HG03558 (cell line): Measurements from ENCODE around the gene RNF113B.

Experiments used
- ATAC-seq: cut with Tn5 transposase; IDR thresholded peaks from one replicate; pipeline ENCODE4 v1.9.1; 2021; ENCODE audit warnings: moderate number of reproducible peaks; ENCODE audit not compliant: unreplicated experiment; ENCODE audit errors: extremely low read depth

RNF113B gene

DNA sequence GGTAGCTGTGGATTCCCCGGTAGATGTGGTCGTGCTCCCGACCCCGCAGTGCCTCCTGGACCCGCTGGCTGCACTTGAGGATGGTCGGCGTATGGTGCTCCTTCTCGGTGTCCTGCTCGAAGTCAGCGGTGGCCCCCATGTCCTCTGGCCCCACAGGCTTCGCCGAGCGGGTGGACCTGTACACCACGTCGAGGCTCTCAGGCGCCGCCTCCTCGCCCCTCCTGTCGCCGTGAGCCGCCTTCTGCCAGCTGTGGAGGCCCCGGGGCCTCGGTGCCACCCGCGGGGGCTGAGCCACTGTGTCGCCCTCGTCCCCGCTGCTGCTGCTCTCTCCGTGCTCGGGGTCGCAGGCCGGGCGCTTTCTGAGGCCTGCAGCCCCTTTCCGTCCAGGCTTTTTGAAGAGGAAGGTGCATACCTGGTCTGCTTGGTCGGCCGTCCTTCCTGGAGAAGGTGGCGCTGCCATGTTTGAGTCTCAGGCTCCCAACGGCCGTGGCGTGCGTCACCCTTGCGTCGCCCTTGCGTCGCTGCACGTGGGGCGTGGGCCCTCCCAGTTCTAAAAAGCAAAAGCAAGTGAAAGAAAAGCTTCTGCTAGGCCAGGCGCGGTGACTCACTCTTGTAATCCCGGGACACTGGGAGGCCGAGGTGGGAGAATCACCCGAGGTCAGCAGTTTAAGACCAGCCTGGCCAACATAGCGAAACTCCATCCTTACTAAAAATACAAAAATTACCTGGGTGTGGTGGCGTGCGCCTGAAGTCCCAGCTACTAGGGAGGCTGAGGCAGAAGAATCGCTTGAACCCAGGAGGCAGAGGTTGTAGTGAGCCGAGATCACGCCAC lies at the start of gene RNF113B:
Gene RNF113B (minus strand): TSS at position 493 of the 832 bp plus-strand sequence. CDS start 33 bp downstream, at position 460.
- ATAC-seq = no peak

DNA sequence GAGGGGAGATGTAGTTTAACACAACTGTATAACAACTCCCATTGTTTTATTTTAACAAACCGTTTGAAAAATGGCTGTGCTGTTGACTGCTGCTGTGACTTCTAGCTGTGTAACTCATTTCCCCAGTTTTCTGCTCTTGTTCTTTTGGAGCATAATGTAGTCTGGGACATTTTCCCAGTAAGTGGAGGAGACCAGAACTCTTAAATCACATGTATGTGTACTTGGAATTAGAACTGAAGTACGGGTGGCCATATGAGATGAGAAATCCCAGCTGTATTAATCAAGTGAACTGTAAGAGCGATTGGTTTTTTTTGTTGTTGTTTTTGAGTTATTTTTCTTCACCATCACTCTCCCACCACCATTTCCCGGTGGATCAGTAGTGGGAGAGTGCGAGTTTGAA lies 49.4 kb upstream of the RNF113B start:
- no peak for ATAC-seq

DNA sequence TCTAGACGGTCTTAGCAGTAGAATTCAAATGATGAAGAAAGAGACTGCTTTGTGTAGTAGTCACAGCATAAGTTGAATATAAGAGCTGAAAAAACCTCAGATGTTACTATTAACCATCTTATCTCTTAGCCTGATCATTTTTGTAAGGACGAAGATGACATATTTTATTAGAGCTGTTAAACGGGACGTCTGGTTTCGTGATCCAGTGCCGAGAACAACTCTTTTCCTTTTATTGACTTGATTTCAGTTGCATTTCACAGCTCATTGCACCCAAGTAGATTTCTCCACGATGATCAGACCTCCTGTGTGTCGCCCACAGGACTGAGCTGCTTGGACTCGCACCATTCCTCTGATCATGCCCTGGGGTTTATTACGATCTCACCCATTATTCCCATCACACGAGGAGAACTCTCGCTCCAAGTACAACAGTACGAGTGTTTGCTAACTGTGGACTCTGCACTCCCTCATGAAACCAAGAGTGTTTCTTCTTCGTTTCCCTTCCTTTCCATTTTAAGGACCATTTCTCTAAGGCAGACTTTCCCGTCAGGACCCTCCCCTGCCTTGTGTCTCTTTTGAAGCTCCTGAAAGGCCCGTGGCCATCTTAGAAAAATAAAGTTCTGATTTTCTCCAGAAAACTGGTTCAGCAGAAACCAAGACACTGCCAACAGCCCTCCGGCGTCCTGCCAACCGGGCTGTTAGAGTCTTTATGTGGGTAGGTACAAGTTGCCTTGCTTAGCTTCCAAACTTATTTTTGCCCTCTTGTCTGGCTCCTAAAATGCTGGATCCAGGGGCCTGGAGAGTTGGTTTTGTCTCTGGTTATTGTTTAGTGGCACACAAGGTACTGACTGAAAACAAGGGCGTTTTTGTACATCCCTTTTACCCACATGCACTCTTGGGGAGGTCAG lies 48.2 kb upstream of the RNF113B start:
- ATAC-seq = no peak

DNA sequence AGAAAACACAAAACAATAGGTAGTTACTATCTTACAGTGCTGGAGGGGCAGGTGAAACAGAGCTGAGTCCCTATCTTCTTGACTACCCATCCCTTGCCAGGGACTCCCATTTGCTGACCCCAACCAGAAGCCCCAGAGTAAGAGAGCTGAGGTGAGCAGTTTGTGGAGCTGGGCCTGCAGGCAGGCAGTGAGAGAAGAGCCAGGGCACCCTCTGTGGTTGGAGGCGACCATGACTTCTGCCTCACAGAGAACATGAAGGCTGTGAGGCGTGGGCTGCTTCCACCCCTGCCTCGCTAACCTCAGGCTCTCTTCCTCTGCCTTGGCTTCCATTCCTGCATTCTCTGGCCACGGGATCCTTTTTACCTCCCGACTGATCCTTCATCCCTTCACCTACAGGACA lies 47.5 kb upstream of the RNF113B start:
- ATAC-seq = no peak

DNA sequence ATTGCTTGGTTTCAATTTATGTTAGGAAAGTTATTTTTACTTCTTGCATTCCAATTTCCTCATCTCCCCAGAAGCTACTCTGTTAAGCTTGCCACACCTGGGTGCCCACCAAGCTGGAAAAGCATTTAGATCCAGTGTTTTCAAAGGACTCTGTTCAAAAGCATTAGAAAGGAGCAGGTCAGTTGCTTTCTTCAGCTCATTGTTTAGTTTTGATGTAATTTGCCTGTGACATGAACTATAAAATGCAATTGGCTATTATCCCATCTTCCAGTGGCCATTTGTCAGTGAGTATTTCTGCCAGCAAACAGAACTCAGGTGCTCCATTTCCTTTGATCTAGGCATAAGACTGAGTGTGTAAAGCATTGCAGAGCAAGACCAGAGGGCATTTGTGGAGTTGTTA lies 46.7 kb upstream of the RNF113B start:
- no peak for ATAC-seq

DNA sequence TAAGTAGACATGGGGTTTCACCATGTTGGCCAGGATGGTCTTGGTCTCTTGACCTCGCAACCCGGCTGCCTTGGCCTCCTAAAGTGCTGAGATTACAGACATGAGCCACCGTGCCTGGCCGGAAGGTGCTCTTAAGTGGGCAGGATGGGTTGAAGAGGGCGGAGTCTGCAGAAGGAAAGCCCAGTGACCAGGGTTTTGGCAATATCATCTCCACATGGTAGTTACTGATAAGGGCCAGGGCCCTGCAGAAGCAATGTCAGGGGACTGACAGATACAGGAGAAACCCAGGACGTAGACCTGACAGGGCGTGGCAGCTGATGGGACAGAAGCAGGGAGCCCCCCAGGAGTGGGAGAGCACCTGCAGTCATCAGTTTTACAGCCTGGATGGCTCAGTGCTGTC lies 45.7 kb upstream of the RNF113B start:
- ATAC-seq = no peak

DNA sequence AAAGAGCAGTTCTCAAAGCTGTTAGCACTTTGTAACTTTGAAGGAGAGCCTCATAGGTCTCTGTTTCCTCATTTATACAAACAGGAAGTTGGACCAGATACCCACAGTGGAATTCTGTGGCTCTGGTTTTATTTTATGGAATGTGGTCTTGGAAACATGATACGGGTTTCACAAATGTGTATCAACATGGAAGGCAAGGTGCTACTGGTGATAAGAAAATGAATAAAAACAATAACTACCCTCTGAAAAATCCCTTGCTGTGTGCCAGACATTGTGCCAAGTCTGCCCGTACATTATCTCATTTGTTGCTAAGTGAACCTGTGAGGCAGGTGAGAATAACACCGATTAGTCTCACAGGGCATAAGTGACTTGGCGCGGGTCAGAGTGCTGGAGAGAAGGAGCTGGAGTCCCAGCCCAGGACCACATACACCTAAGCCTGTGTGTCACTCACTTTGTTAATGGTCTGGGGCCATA lies 45.0 kb upstream of the RNF113B start:
- ATAC-seq = no peak

DNA sequence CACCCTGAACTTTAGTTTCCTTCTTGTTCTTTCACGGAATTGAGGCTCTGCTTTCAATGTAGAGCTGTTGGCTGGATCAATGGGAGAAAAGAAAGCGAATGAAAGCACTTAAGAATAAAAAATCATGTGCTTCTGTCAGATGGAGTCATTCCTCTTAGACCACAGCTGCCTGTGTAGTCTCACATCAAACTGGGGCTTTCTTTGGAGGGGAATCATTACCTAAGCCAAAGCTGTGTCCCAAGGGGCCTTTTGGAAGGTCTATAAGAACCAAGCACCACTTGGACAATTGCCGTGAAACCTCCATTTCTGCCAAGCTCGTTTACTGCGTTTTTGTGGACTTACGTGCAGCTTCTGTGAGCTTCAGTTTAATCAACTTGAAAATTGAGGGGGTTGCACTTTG lies 44.2 kb upstream of the RNF113B start:
- ATAC-seq = no peak

DNA sequence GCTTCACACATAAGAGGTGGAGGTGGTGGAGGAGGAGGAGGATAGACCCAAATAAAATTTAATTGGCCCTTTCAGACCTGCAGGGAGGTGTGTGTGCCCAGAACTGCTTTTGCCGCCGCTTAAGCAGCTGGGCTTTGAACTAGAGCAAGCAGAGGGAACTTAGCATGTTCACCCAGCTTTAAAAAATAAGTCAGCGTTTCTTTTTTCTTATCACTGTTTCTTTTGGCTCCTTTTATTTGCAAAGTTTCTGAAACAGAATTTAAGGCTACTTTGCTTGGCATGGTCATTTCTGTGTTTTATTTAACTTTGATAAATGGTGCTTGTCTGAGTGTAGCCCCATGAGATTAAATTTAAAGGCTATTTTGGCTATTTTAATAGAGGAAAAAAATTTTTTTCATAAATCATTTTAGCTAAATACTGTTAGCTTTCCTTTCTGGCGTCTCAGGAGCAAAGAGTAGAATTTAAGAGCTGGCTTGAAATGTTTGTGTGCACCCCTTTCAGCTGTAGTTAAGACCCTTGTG lies 43.3 kb upstream of the RNF113B start:
- no peak for ATAC-seq

DNA sequence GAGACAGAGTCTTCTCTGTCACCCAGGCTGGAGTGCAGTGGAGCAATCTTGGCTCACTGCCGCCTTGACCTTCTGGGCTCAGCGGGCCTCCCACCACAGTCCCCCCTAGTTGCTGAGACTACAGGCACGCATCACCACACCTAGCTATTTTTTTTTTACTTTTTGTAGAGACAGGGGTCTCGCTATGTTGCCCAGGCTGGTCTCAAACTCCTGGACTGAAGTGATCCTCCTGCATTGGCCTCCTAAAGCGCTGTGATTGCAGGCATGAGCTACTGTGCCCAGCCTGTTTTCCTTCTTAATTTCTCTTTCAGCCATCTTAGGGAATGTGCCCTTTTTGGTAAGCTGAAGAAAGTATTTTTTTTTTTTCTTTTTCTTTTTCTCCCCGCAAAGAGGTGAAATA lies 42.6 kb upstream of the RNF113B start:
- ATAC-seq = no peak

DNA sequence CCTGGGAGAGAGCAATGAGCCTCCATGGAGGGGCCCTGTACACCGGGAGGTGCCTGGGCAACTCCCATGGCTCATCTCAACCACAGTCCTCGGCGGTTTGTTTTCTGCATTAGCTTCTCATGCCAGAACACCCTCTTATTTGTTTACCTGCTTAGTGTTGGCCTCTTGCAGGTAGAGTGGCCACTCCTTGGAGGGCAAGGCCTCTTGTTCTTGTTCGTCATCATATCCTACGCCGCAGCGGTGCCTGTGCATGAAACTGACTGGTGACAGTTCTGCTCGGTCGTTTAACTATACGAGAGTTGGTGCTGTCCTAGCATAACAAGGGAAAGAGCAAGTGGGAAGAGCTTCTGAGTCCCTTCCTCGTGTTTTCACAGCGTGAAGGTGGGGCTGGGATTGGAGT lies 40.5 kb upstream of the RNF113B start:
- ATAC-seq = no peak

DNA sequence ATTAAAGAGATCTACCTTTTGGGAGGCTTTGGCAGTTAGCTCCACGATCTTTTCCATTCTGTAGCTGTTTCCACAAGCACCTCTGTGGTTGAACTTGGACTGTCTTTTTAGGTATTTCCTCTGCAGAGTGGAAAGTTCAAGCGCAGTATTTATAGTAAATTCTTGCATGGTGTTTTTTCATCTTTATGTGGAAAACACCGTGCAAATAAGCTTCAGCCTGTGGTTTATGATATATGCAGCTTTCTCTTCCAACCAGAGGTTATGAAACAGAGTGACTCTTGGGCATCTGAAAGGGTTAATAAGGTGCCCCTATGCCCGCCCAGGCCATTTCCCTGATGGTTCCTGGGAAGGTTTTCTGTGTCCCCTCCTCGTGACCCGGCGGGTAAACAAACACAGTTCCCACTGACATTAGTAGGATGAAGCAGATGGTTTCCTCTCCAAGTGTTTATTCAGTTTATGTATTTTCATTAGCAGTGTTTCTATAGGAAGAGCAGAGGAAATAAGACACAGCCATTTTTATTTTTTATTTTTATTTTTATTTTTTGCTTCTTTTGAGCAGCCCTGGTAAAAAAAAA lies 39.7 kb upstream of the RNF113B start:
- no peak for ATAC-seq

DNA sequence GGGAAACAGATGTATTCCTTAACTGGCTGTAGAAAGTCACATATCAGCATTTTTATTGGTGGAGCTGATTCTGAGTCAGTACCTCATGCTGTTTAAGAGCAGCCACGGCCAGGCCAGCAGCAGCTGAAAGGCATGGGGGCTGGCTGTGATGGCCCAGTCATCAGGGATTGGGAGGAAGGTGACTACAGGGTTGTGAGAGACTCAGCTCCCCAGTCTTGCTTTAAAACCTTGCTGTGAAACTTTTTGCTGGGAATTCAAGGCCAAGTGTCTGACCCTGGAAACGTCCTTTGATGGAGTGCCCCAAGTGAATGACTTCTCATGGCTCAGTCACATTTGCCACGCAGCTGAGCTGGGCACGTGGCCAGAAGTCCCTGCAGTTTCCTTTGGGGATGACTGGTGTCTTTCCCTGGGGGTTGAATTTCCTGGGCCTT lies 39.1 kb upstream of the RNF113B start:
- ATAC-seq = no peak

DNA sequence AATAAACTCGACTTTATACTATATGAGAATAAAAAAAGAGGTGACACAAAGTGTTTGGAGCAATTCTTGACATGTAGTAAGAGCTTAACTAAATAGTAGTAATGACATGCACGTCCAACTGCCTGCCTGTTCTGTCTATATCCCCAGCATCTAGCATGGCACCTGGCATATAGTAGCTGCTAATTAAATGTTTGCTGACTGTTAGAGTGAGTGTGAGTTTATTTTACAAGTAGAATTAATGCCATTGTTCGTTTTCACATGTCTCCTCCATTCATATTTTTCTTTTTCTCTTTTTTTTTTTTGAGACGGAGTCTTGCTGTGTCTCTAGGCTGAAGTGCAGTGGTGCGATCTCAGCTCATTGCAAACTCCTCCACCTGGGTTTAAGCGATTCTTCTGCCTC lies 38.4 kb upstream of the RNF113B start:
- no peak for ATAC-seq

DNA sequence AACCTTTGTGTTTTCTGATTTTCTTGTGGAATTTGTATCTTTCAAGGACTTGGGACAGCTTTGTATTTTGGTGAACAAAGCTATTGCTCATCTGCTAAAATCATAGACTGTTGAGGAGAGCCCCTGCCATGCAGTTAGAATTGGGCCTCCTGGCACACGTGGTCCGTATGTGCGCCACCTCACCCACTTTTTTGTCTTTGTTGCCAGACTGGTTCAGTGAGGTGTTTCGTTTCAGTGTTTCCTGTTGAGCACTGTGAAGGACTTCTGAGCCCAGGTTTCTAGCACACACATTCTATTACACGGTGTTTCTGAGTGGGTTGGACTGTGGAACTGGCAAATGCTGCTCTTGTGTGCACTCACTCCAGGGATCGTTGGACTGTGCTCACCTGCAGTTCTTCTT lies 37.6 kb upstream of the RNF113B start:
- no peak for ATAC-seq

DNA sequence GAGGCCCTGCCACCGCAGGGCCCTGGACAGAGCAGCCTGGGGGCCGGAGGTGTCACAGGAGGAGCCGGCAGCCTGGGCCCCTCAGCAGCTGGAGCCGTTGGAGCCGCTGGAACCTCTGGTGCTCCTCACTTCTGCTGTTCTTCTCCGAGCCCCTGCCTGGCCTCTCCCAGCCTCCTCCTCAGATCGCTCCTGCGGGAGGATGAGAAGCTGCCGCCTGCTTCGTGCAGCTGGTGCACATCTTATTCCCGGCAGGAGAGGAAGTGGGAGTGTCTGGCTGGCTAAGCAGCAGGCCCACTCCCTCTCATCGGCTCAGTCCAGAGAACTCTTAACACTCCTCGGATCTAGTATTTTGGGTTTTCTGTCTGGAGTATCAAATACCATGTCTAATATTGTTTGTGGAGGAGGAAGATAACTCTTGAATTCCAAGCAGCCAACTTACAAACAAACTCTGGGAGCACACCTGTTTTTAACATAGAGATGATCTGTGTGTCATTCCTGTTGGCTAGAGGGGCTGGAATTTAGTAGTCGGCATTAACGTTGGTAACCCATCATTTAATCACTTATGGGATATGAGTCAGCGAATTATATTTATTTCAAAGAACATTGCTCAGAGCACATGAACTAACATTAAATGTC lies 37.1 kb upstream of the RNF113B start:
- no peak for ATAC-seq

DNA sequence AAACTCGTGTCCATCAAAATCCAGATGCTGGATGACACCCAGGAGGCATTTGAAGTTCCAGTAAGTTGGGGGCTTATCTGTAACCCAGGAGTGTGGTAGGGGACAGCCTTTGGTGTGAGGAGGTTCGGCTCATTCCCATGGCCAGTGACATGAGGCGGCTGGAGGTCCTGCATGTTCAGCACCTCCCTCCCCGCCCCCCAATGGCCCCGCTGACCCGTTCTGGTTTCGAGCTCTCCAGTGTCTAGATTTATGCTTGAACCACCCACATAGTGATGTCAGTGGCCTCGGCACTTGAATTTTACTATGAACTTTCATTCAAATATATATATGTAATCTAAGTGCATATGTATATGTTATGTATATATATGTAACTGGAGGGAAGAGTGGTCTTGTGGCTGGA lies 36.3 kb upstream of the RNF113B start:
- ATAC-seq = no peak

DNA sequence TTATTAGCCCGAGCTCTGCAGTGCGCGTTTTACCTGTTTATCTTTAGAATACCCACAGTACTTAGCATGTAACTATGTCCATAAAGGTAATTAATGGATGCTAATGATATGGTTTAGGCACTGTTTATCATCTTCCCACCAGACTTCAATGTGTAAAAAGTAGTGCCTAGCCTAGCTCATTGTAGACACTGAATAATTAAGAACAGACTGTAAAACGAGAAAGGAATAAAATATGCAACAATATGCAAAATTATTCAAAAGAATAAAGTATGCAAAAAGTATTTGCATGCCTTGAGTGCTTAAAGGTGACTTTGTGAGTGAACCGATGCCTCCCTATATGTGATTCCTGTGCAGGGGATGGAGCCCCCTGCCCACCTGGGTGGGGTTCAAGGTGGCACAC lies 35.7 kb upstream of the RNF113B start:
- ATAC-seq = no peak

DNA sequence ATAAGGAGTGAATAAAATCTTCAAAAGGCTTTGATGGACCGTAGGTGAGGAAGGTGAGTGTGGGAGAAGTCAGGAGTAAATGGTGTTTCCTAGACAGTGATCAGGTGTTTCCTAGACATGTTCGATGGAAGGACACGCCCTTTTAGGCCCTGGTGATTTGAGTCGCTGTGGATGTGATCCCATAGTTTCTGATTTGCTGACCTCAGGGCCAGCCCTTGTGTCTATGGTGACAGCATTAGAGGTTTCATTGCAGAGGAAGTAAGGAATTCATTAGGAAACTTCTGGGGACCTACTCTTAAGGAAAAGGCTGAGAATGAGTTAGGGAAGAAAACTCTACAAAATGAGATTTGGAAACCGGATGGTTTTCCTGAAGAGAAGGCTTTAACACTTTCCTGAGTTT lies 31.5 kb upstream of the RNF113B start:
- ATAC-seq = no peak

DNA sequence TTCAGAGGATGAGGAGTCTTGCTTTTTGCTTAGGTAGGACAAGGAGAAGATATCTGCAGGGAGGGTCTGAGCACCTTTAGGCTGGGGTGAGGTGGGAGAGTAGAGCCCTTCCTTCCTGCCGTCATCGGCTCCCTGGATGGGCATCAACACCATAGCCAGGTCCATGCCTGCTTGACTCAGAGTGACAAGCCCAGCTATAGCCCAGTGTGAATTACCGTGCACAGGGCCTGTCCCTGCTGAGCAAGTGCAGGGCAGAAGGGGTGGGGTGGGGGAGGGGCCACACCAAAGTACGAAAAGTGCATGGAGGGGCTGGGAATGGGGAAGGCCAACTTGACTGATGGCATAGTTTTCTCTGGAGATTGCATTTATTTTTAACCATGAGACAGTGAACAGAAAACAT lies 30.3 kb upstream of the RNF113B start:
- ATAC-seq = no peak
